HEK293T (cell line): ENCODE results near the gene ZC3H12C.
"Not testable (repeated sequence)": the region's sequence is repeated elsewhere in the genome, so short reads cannot be mapped to it uniquely, and the experiment has no call there.

Source experiments
- CTCF ChIA-PET: fragments of 350-600 bp; formaldehyde crosslinking; extraction: SDS; loops from one replicate; lab custom pipeline; 2021; ENCODE audit warnings: antibody characterized with exemption, inconsistent platforms; lab: Yijun Ruan, JAX
- POLR2A ChIA-PET: fragments of 350-600 bp; formaldehyde crosslinking; extraction: SDS; loops from one replicate; lab custom pipeline; 2020; ENCODE audit warnings: antibody characterized with exemption, inconsistent platforms; lab: Yijun Ruan, JAX
- DNase-seq: peaks from one replicate; pipeline ENCODE4 v3.0.0; 2012; ENCODE audit warnings: mixed read lengths; ENCODE audit errors: extremely low spot score
- ARNT ChIP-seq: fragments of 450-650 bp; IDR thresholded peaks from 2 replicates; pipeline ENCODE4 v1.6.1; 2017; ENCODE audit warnings: mild to moderate bottlenecking
- BHLHE40 ChIP-seq: fragments of 450-650 bp; IDR thresholded peaks from 2 replicates; pipeline ENCODE4 v1.6.1; 2016; ENCODE audit warnings: mild to moderate bottlenecking, moderate library complexity, borderline replicate concordance
- CTBP1 ChIP-seq: fragments of 450-650 bp; IDR thresholded peaks from 2 replicates; pipeline ENCODE4 v1.6.1; 2016; ENCODE audit warnings: borderline replicate concordance
- ELF4 ChIP-seq: fragments of 450-650 bp; IDR thresholded peaks from 2 replicates; pipeline ENCODE4 v1.6.1; 2017; ENCODE audit warnings: antibody characterized with exemption
- FOXA1 ChIP-seq: fragments of 450-650 bp; IDR thresholded peaks from 2 replicates; pipeline ENCODE4 v1.6.1; 2016; ENCODE audit warnings: mild to moderate bottlenecking
- FOXK2 ChIP-seq: fragments of 450-650 bp; IDR thresholded peaks from 2 replicates; pipeline ENCODE4 v1.6.1; 2016; ENCODE audit warnings: mild to moderate bottlenecking
- FOXM1 ChIP-seq: fragments of 450-650 bp; IDR thresholded peaks from 2 replicates; pipeline ENCODE4 v1.6.1; 2017; ENCODE audit warnings: mild to moderate bottlenecking, borderline replicate concordance
- HDGF ChIP-seq: fragments of 450-650 bp; IDR thresholded peaks from 2 replicates; pipeline ENCODE4 v1.6.1; 2017; ENCODE audit warnings: antibody characterized with exemption, borderline replicate concordance
- L3MBTL2 ChIP-seq: fragments of 450-650 bp; conservative IDR thresholded peaks from 2 replicates; pipeline ENCODE4 v1.6.1; 2016; ENCODE audit warnings: mild to moderate bottlenecking
- LEF1 ChIP-seq: fragments of 450-650 bp; IDR thresholded peaks from 2 replicates; pipeline ENCODE4 v1.6.1; 2017; ENCODE audit warnings: mild to moderate bottlenecking, borderline replicate concordance
- NFRKB ChIP-seq: fragments of 450-650 bp; IDR thresholded peaks from 2 replicates; pipeline ENCODE4 v1.6.1; 2016; ENCODE audit warnings: mild to moderate bottlenecking, moderate library complexity
- SP1 ChIP-seq: fragments of 450-650 bp; IDR thresholded peaks from 2 replicates; pipeline ENCODE4 v1.6.1; 2017
- SUZ12 ChIP-seq: fragments of 450-650 bp; IDR thresholded peaks from 2 replicates; pipeline ENCODE4 v1.6.1; 2016; ENCODE audit warnings: mild to moderate bottlenecking
- TARDBP ChIP-seq: fragments of 450-650 bp; IDR thresholded peaks from 2 replicates; pipeline ENCODE4 v1.6.1; 2016
- ZNF384 ChIP-seq: fragments of 450-650 bp; IDR thresholded peaks from 2 replicates; pipeline ENCODE4 v1.6.1; 2016
- TF ChIP-seq, protein P1 (sequence below): fragments of 450-650 bp; IDR thresholded peaks from 2 replicates; pipeline ENCODE4 v1.6.1; 2016

The ZC3H12C gene

DNA sequence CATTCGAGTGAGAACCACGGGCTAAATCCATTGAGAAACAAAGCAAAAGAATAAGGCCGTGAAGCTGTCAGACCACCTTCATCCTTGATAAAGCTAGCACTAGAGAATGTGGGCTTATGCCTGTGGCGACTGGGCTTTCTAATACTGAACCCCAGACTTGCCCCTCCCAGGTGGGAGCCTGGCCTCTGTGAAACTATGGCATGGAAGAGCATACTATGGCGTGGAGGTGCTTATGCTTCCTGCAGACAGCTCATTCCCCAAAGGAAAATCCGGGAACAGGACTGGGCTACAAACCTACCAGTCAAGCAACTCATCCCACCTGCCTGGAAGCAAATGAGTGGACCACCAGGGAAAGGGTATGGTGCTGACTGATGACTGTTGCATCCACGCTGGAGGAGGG, 92.4 kb downstream of the ZC3H12C start:
- POLR2A ChIA-PET, result no interaction called here

DNA sequence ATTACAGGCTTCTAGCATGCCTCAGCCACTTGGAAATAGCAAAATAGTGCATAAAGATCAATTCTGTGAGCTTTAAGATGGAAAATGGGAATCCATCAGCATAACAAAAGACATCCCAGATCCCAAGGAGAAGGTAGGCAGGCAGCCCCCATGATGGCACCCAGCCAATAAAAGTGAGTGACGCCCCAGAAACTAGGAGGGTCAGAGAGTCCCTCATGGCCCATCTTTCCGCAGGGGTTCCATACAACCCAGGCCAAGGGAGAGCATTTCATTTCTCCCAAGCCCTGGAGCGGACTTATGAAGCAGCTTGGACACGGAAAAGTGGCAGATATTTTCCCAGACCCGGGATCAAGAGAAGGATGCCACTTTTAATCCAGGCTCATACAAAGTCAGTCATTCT, 93.3 kb downstream of the ZC3H12C start:
- TF ChIP-seq SP1 (no peak), ELF4 (no peak), ZNF384 (no peak), FOXA1 (no peak), FOXM1 (no peak), BHLHE40 (no peak), TARDBP (no peak), LEF1 (no peak), L3MBTL2 (no peak), NFRKB (no peak), ARNT (no peak), SUZ12 (no peak), FOXK2 (no peak), CTBP1 (no peak), HDGF (no peak)
- TF ChIP-seq, protein P1, sequence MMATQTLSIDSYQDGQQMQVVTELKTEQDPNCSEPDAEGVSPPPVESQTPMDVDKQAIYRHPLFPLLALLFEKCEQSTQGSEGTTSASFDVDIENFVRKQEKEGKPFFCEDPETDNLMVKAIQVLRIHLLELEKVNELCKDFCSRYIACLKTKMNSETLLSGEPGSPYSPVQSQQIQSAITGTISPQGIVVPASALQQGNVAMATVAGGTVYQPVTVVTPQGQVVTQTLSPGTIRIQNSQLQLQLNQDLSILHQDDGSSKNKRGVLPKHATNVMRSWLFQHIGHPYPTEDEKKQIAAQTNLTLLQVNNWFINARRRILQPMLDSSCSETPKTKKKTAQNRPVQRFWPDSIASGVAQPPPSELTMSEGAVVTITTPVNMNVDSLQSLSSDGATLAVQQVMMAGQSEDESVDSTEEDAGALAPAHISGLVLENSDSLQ, result no peak
- CTCF ChIA-PET, result interaction anchor here (0.8 kb wide), 1 partner anchor 15 kb away, joined by 3 read pairs; no protein-coding TSS in a partner anchor

More for the DNA sequence above, 92.4 kb downstream of the ZC3H12C start:
- CTCF ChIA-PET, result no interaction called here
- no peak for DNase-seq
- TF ChIP-seq SP1, result no peak
- no peak for TF ChIP-seq ZNF384
- TF ChIP-seq FOXM1, result no peak
- no peak for TF ChIP-seq BHLHE40
- TF ChIP-seq, protein P1, result no peak
- no peak for TF ChIP-seq TARDBP
- no peak for TF ChIP-seq FOXK2
- TF ChIP-seq HDGF, result no peak
- TF ChIP-seq ELF4, result no peak

DNA sequence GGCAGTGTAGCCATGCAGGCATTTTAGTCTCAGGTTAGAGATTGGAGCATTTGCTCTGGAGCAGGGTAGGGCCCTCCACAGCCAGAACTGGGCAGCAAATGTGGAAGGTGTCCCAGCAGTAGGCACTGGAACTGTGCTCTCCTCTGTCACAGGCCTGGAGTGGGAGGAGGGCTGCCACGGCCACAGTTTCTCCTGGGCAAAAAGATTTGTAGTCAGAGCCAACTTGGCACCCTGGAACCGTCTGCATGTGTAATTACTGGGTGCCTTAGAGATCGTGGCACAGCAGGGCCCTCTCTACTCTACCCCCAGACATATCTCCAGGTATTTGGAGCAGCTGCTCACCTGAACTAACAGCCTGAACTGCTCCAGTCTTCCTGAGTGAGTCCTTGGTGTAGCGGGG, 93.7 kb downstream of the ZC3H12C start:
- DNase-seq, result no peak

More for the DNA sequence above, 93.3 kb downstream of the ZC3H12C start:
- POLR2A ChIA-PET, result no interaction called here
- DNase-seq, result no peak

DNA sequence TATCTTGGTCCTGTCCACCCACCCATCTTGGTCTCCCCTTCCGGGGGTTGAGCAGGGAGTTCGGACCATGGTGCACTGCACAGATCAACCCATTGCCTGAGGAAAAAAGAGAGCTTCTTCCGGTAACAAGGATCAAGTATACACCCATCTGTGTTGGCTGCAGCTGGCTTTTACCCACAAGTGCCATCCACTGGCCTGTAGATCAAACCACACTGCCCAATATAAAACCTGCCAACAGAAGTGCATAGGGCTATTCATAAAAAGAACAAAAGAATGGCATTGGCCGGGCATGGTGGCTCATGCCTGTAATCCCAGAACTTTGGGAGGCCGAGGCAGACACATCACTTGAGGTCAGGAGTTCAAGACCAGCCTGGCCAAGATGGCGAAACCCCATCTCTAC, 94.5 kb downstream of the ZC3H12C start:
- no peak for TF ChIP-seq NFRKB
- TF ChIP-seq ZNF384, result no peak
- no peak for TF ChIP-seq TARDBP
- no peak for TF ChIP-seq ELF4
- no peak for TF ChIP-seq SP1
- POLR2A ChIA-PET, result no interaction called here
- CTCF ChIA-PET, result no interaction called here
- no peak for DNase-seq

More for the DNA sequence above, 93.7 kb downstream of the ZC3H12C start:
- ChIA-PET CTCF (interaction anchor here (0.8 kb wide), 1 partner anchor 14 kb away, joined by 3 read pairs; no protein-coding TSS in a partner anchor), POLR2A (no interaction called here)
- TF ChIP-seq ZNF384 (no peak), NFRKB (no peak), FOXA1 (no peak), SP1 (no peak), TARDBP (no peak), FOXK2 (no peak), ARNT (no peak), BHLHE40 (no peak), L3MBTL2 (no peak), HDGF (no peak), FOXM1 (no peak), LEF1 (no peak), SUZ12 (no peak), CTBP1 (no peak), ELF4 (no peak)
- TF ChIP-seq, protein P1, result no peak

DNA sequence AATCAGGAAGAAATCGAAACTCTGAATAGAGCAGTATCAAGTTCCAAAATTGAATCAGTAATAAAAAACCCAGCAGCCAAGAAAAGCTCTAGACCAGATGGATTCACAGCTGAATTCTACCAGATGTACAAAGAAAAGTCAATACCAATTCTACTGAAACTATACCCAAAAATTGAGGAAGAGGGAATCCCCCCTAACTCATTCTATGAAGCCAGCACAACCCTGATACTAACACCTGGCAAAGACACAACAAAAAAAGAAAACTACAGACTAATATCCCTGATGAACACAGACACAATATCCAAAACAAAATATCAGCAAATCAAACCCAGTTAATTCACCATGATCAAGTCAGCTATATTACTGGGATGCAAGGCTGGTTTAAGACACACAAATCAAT, 97.7 kb downstream of the ZC3H12C start:
- POLR2A ChIA-PET, result no interaction called here
- TF ChIP-seq TARDBP, result no peak
- no peak for TF ChIP-seq SP1
- TF ChIP-seq ELF4, result no peak
- no peak for TF ChIP-seq BHLHE40
- TF ChIP-seq LEF1, result no peak
- TF ChIP-seq NFRKB, result no peak
- no peak for TF ChIP-seq FOXM1
- no peak for TF ChIP-seq ARNT
- TF ChIP-seq FOXK2, result no peak
- TF ChIP-seq CTBP1, result no peak
- TF ChIP-seq HDGF, result no peak
- TF ChIP-seq, protein P1, result no peak
- TF ChIP-seq SUZ12, result no peak
- no peak for TF ChIP-seq ZNF384
- CTCF ChIA-PET, result no interaction called here
- no peak for DNase-seq

DNA sequence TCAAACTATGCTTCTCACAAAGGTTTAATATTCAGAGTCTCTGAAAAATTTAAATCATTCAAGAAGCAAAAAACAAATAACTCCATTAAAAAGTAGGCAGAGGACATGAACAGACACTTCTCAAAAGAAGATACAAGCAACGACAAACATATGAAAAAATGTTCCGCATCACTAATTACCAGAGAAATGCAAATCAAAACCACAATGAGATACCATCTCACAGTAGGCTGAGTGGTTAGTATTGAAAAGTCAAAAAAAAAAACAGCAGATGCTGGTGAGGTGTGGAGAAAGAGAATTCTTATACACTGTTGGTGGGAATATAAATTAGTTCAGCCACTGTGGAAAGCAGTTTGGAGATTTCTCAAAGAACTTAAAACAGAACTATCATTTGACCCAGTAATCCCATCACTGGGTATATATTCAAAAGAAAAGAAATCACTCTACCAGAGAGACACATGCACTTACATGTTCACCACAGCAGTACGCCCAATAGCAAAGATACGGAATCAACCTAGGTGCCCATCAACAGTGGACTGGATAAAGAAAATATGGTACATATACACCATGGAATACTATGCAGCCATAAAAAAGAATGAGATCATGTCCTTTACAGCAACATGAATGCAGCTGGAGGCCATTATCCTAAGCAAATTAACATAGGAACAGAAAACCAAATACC, 99.6 kb downstream of the ZC3H12C start:
- DNase-seq, POLR2A ChIA-PET: not testable (repeated sequence)
- CTCF ChIA-PET, result interaction anchor here (0.9 kb wide), 1 partner anchor 9 kb away, joined by 3 read pairs; no protein-coding TSS in a partner anchor

DNA sequence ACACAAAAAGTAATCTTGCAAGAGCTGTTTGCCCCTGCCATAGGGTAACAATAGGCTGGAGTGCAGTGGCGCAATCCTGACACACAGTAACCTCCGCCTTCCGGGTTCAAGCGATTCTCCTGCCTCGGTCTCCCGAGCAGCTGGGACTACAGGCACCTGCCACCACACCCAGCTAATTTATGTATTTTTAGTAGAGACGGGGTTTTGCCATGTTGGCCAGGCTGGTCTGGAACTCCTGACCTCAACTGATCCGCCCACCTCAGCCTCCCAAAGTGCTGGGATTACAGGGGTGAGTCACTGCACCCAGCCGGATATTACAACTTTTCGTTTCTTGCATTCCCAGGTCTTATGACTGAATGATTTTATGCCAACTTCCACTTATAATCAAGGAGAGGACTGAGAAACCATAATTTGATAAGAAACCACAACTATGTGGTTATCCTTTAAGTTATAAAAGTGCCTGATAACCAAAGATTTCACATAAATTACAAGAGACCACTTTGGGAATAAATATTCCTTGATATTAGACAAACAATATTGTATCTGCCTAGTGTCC, 101.1 kb downstream of the ZC3H12C start:
- DNase-seq, CTCF ChIA-PET: not testable (repeated sequence)

More for the DNA sequence above, 101.1 kb downstream of the ZC3H12C start:
- POLR2A ChIA-PET, result not testable (repeated sequence)
